Kidney (tissue), 14 donors: ENCODE data around the gene TAOK3. TPM values are rescaled to one million over a fixed set of nuclear protein-coding genes. Genes with fewer than 3 reads are reported as not detected.
"Not testable (repeated sequence)": the region's sequence is repeated elsewhere in the genome, so short reads cannot be mapped to it uniquely, and the experiment has no call there.

ENCODE experiments used
- DNase-seq, 5 donors: peaks; one replicate each; pipeline ENCODE4 v3.0.0-alpha.2; 2013 to 2020
- FAIRE-seq: peaks from 2 replicates; lab custom pipeline; 2012; peaks lifted over from hg19 to GRCh38; lab: Jason Lieb, UNC
- H3K27ac ChIP-seq, 2 donors: one replicate each; pipeline ENCODE4 v1.7.0; 2013; ENCODE audit warnings: low read depth in 2 of 2, low read length in 2 of 2, inconsistent platforms in 1 of 2
- H3K27me3 ChIP-seq: one replicate; pipeline ENCODE4 v1.7.1; 2013; ENCODE audit warnings: low read length, inconsistent platforms; ENCODE audit not compliant: control insufficient read depth, insufficient read depth
- H3K36me3 ChIP-seq, 3 donors: one replicate each; pipeline versions ENCODE4 v1.7.0 to v1.7.1; 2013; ENCODE audit warnings: low read length in 3 of 3, control low read depth in 1 of 3, inconsistent platforms in 1 of 3; ENCODE audit not compliant: insufficient read depth in 3 of 3, control insufficient read depth in 2 of 3
- H3K4me1 ChIP-seq, 3 donors: one replicate each; pipeline versions ENCODE4 v1.7.0 to v1.7.1; 2013; ENCODE audit warnings: low read length in 3 of 3, inconsistent platforms in 1 of 3, low read depth in 1 of 3; ENCODE audit not compliant: control insufficient read depth in 2 of 3, insufficient read depth in 2 of 3
- H3K4me3 ChIP-seq, 3 donors: one replicate each; pipeline versions ENCODE4 v1.7.0 to v1.8.1; 2013; ENCODE audit warnings: low read length in 3 of 3, control low read depth in 1 of 3, inconsistent platforms in 1 of 3
- H3K9ac ChIP-seq, 3 donors: one replicate each; pipeline versions ENCODE4 v1.7.0 to v1.7.1; 2013; ENCODE audit warnings: low read length in 3 of 3, control low read depth in 1 of 3, inconsistent platforms in 1 of 3
- H3K9me3 ChIP-seq, 3 donors: one replicate each; pipeline versions ENCODE4 v1.7.0 to v1.7.1; 2013; ENCODE audit warnings: low read length in 3 of 3, control low read depth in 1 of 3, inconsistent platforms in 1 of 3; ENCODE audit not compliant: control insufficient read depth in 2 of 3, insufficient read depth in 1 of 3
- intact Hi-C: fragments of 100-400 bp; cut with DNase I; formaldehyde crosslinking; loops from one replicate; pipeline ENCODE4 v1.11.1; 2022
- polyA plus RNA-seq: library from polyadenylated mRNA; stranded (reverse); fragments of 350-450 nt; fragmentation: Illumina TruSeq; extraction: RNeasy Lipid Tissue Mini Kit (QIAGEN cat#74804); gene quantifications from one replicate; pipeline ENCODE4 v1.2.3, GENCODE V29; 2014; ENCODE audit warnings: low read depth, low replicate concordance; ENCODE audit not compliant: insufficient read depth
- total RNA-seq: library from RNA; stranded (reverse); fragmentation: NEBNext Ultra II Directional; extraction: Animal tissue kit (Norgen Biotek cat#: 25700); gene quantifications from one replicate; pipeline ENCODE4 v1.2.1, GENCODE V29; 2021
- TF ChIP-seq, protein P1 (sequence below): IDR thresholded peaks from 3 replicates; pipeline ENCODE4 v1.5.1; 2012; ENCODE audit warnings: mild to moderate bottlenecking, moderate library complexity, borderline replicate concordance; ENCODE audit not compliant: insufficient read depth; ENCODE audit errors: extremely low read depth
- donor health status: control.
- donor health status: control.
- donor health status: control.
- donor health status: control.
- donor health status: control.
- donor health status: DM: yes; HTN: yes; CAD: no.
- donor health status: Normal renal cell carcinoma (clear cell type).

Gene TAOK3
- total and polyA plus RNA-seq, 2 donors from 2014 or later = 14.0 to 36.1 TPM

DNA sequence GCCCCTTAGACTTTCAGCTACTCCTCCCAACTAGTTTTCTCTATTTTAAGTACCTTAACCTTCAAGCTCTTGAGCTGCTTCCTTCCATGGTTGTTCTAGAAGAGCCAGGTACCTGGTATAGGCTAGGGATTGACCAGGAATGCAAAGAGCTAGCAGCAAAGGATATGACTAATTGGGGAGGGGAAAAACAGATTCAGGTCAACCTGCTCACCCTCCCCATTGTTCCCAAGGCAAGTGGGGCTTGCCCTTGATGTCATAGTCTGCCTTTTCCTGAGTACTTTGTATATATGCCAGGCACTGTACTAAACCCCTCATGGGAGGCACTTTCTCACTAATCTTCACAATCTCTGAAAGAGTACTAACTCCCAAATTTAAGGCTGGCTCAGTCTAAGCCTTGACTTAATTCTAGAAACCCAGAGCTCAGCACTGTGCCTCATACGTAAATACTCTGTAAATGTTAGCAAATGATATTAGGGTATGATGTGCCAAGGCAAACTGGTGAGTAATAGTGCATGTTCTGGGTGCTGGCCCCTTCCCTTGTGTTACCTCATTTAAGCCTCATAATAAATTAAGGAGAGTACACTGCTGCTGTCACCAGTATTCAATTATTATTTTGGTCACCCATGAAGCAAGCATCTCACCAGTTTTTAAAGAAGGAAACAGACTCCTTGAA is 45.8 kb upstream of the TAOK3 start:
- Histone ChIP-seq H3K27ac (no peak overlapping the region), H3K27me3 (no peaks in the 10 kb centered on the region), H3K9ac (no peak overlapping the region), H3K4me3 (no peak overlapping the region), H3K36me3 (peaks cover 7 to 23% (median 18%) of the 10 kb centered on the region in 3 donors), H3K9me3 (no peaks in the 10 kb centered on the region), H3K4me1 (no peaks in the 10 kb centered on the region)
- intact Hi-C loops = no loop called here
- TF ChIP-seq, protein P1, sequence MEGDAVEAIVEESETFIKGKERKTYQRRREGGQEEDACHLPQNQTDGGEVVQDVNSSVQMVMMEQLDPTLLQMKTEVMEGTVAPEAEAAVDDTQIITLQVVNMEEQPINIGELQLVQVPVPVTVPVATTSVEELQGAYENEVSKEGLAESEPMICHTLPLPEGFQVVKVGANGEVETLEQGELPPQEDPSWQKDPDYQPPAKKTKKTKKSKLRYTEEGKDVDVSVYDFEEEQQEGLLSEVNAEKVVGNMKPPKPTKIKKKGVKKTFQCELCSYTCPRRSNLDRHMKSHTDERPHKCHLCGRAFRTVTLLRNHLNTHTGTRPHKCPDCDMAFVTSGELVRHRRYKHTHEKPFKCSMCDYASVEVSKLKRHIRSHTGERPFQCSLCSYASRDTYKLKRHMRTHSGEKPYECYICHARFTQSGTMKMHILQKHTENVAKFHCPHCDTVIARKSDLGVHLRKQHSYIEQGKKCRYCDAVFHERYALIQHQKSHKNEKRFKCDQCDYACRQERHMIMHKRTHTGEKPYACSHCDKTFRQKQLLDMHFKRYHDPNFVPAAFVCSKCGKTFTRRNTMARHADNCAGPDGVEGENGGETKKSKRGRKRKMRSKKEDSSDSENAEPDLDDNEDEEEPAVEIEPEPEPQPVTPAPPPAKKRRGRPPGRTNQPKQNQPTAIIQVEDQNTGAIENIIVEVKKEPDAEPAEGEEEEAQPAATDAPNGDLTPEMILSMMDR = no peak
- no peak for FAIRE-seq
- DNase-seq = no peak

DNA sequence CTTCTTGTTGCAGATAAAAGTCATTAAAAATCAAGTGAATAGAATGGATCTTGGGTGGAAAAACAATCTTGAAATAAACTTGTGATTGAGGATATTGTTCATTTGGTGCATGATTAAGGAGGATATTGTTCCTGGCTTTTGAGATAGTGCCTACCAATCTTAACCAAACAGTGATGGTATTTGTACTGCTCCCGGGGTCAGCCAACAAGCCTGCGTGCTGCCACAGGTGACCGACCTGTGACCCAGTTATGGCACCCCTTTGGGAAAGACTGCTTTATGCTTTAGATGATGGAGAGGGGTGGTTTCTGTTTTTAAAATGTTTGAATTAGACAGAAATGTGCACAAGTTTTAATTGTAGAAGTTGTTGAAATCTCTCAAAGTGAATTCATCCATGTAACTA is 45.2 kb upstream of the TAOK3 start:
- Histone ChIP-seq H3K27ac (no peak overlapping the region), H3K27me3 (no peaks in the 10 kb centered on the region), H3K36me3 (peaks cover 7 to 24% (median 22%) of the 10 kb centered on the region in 3 donors), H3K9ac (no peak overlapping the region), H3K4me1 (no peaks in the 10 kb centered on the region), H3K9me3 (no peaks in the 10 kb centered on the region), H3K4me3 (no peak overlapping the region)
- intact Hi-C loops = no loop called here
- DNase-seq (no peak), FAIRE-seq (no peak)
- TF ChIP-seq, protein P1 = no peak

DNA sequence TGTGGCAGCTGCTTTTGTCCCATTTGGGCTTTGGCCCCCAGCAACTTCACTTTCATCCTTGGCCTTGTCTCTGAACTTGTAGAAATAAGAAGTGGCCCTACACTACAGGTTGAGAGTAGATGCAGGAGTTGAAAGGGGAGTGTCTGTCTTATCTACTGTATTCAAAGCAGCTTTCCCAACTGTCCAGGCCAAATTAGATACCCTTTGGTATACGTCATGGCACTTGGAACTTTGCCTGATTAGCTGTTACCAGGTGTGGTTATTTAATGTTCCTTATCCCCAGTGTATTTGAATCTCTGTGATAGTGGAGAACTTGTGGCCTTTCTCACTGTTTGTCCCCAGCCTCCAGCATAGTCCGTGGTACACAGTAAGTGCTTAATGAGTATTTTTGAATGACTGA is 37.1 kb upstream of the TAOK3 start:
- intact Hi-C loops = no loop called here
- TF ChIP-seq, protein P1 = no peak
- H3K9ac ChIP-seq = no peak overlapping the region
- H3K27me3 ChIP-seq = no peaks in the 10 kb centered on the region
- no peak for DNase-seq
- FAIRE-seq = no peak
- no peak overlapping the region for H3K4me3 ChIP-seq
- no peaks in the 10 kb centered on the region for H3K9me3 ChIP-seq
- peaks cover 7 to 47% (median 29%) of the 10 kb centered on the region in 3 donors for H3K36me3 ChIP-seq
- no peak overlapping the region for H3K27ac ChIP-seq
- H3K4me1 ChIP-seq = no peaks in the 10 kb centered on the region

DNA sequence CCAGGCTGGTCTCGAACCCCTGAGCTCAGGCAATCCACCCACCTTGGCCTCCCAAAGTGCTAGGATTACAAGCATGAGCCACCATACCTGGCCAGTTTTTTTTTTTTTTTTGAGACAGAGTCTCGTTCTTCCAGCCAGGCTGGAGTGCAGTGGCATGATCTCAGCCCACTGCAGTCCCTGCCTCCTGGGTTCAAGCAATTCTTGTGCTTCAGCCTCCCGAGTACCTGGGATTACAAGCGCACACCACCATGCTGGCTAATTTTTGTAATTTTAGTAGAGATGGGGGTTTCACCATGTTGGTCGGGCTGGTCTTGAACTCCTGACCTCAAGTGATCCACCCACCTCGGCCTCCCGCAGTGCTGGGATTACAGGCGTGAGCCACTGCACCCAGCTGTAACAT is 35.5 kb upstream of the TAOK3 start:
- FAIRE-seq, intact Hi-C loops, H3K9ac ChIP-seq, H3K4me3 ChIP-seq, DNase-seq, H3K27ac ChIP-seq, H3K4me1 ChIP-seq, H3K9me3 ChIP-seq, H3K27me3 ChIP-seq: not testable (repeated sequence)
- H3K36me3 ChIP-seq = peaks cover 7 to 44% (median 27%) of the 10 kb centered on the region in 3 donors
